GM12878 (cell line): ENCODE measurements around the gene RAB2B.

ENCODE experiments used
- BRCA1 ChIP-seq: IDR thresholded peaks from 2 replicates; pipeline ENCODE4 v1.6.1; 2011; ENCODE audit warnings: low read depth, low read length, improper control_type of control experiment
- CBX3 ChIP-seq: fragments of 200-600 bp; sonication (generic); IDR thresholded peaks from 2 replicates; pipeline ENCODE4 v1.6.1; 2016; ENCODE audit warnings: low read depth, borderline replicate concordance
- CREB1 ChIP-seq: IDR thresholded peaks from 2 replicates; pipeline ENCODE4 v1.6.1; 2012; ENCODE audit warnings: low read depth, mild to moderate bottlenecking, inconsistent platforms
- NR2C2 ChIP-seq: IDR thresholded peaks from 2 replicates; pipeline ENCODE4 v1.6.1; 2011; ENCODE audit warnings: borderline replicate concordance, low read depth; ENCODE audit not compliant: control insufficient read depth, insufficient read length
- POLR2A ChIP-seq: IDR thresholded peaks from 2 replicates; pipeline ENCODE4 v1.6.1; 2011; ENCODE audit warnings: low read depth, mild to moderate bottlenecking, low read length
- POLR2AphosphoS5 ChIP-seq: IDR thresholded peaks from 2 replicates; pipeline ENCODE4 v1.6.1; 2011; ENCODE audit warnings: mild to moderate bottlenecking, low read length, inconsistent platforms
- SREBF2 ChIP-seq: IDR thresholded peaks from 2 replicates; pipeline ENCODE4 v1.6.1; 2012; ENCODE audit warnings: mild to moderate bottlenecking, low read length
- TAF1 ChIP-seq: IDR thresholded peaks from 2 replicates; pipeline ENCODE4 v1.6.1; 2011; ENCODE audit warnings: mild to moderate bottlenecking, low read depth, low read length, borderline replicate concordance
- TF ChIP-seq, protein P1 (sequence below), 3 experiments: IDR thresholded peaks in 2 of 3; conservative IDR thresholded peaks in 1 of 3; 2 replicates each; pipeline ENCODE4 v1.5.1; 2011; ENCODE audit warnings: low read depth in 3 of 3, low read length in 3 of 3, mild to moderate bottlenecking in 3 of 3, control low read depth in 2 of 3, moderate library complexity in 2 of 3, inconsistent platforms in 1 of 3, mixed read lengths in 1 of 3; ENCODE audit not compliant: control insufficient read depth in 2 of 3, insufficient read depth in 1 of 3; ENCODE audit errors: extremely low read depth in 1 of 3
- TF ChIP-seq, protein P2 (sequence below): IDR thresholded peaks from 2 replicates; pipeline ENCODE4 v1.6.1; 2012; ENCODE audit warnings: low read depth, low read length, improper control_type of control experiment
- TF ChIP-seq, protein P3 (sequence below): fragments of 450-650 bp; IDR thresholded peaks from 2 replicates; pipeline ENCODE4 v1.6.1; 2017; ENCODE audit warnings: antibody characterized with exemption, mild to moderate bottlenecking, moderate library complexity
- TF ChIP-seq, protein P4 (sequence below): fragments of 450-650 bp; IDR thresholded peaks from 2 replicates; pipeline ENCODE4 v1.6.1; 2017; ENCODE audit warnings: mild to moderate bottlenecking

DNA sequence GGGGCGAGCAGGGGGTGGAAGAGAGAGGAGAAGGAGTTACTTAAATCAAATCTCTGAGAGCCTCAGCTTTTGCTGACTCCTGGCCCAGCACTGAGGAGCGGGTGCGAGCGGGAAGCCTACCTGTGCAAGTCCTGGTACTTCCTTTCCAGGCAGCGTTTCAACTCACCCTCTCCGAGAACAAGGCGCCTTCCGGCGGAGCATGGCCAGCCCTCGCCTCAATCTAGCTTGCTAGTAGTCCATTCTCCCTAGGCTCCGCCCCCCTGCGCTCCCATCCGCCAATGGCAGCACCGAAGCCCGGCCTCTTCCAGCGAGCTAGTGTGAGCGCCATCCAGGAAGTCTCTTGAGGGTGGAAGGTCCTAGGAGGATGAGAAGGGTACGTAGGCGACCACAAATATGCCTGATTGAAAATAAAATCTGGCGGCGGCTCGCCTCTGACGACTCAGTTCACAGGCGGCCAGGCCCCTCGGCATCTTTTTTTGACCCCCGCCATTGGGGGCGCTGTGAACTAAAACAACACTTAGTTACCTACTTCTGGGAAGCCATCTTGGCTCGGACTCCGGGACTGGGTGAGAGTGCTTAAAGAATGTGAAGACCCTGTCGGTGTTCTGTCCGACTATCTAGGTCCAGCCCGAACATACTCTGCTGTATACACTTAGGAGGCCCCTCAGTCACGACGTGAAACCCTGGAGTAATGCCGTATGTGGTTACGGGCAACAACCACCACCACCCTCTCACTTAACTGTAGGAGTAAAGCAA is 20.7 kb downstream of the RAB2B start, which contains the start of gene CHD8:
- TF ChIP-seq BRCA1, result no peak
- peak; percentile 70 for TF ChIP-seq TAF1
- no peak for TF ChIP-seq CBX3
- TF ChIP-seq, protein P1, sequence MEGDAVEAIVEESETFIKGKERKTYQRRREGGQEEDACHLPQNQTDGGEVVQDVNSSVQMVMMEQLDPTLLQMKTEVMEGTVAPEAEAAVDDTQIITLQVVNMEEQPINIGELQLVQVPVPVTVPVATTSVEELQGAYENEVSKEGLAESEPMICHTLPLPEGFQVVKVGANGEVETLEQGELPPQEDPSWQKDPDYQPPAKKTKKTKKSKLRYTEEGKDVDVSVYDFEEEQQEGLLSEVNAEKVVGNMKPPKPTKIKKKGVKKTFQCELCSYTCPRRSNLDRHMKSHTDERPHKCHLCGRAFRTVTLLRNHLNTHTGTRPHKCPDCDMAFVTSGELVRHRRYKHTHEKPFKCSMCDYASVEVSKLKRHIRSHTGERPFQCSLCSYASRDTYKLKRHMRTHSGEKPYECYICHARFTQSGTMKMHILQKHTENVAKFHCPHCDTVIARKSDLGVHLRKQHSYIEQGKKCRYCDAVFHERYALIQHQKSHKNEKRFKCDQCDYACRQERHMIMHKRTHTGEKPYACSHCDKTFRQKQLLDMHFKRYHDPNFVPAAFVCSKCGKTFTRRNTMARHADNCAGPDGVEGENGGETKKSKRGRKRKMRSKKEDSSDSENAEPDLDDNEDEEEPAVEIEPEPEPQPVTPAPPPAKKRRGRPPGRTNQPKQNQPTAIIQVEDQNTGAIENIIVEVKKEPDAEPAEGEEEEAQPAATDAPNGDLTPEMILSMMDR (IDR thresholded peaks at IDR 0.05 in 2 of 3, conservative IDR thresholded peaks at IDR 0.05 in 1 of 3; ENCODE audit: control insufficient read depth in 2 of 3, extremely low read depth in 1 of 3, insufficient read depth in 1 of 3, low read depth in 3 of 3, low read length in 3 of 3), result peak; percentile 60 to 79 (median 79)
- TF ChIP-seq, protein P2, sequence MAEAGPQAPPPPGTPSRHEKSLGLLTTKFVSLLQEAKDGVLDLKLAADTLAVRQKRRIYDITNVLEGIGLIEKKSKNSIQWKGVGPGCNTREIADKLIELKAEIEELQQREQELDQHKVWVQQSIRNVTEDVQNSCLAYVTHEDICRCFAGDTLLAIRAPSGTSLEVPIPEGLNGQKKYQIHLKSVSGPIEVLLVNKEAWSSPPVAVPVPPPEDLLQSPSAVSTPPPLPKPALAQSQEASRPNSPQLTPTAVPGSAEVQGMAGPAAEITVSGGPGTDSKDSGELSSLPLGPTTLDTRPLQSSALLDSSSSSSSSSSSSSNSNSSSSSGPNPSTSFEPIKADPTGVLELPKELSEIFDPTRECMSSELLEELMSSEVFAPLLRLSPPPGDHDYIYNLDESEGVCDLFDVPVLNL, result 0 out of 2 replicates have a peak, but pooled peaks have one; percentile 34
- peak; percentile 82 for TF ChIP-seq CREB1
- no peak for TF ChIP-seq NR2C2
- TF ChIP-seq POLR2AphosphoS5, result peak; percentile 94
- TF ChIP-seq, protein P3, sequence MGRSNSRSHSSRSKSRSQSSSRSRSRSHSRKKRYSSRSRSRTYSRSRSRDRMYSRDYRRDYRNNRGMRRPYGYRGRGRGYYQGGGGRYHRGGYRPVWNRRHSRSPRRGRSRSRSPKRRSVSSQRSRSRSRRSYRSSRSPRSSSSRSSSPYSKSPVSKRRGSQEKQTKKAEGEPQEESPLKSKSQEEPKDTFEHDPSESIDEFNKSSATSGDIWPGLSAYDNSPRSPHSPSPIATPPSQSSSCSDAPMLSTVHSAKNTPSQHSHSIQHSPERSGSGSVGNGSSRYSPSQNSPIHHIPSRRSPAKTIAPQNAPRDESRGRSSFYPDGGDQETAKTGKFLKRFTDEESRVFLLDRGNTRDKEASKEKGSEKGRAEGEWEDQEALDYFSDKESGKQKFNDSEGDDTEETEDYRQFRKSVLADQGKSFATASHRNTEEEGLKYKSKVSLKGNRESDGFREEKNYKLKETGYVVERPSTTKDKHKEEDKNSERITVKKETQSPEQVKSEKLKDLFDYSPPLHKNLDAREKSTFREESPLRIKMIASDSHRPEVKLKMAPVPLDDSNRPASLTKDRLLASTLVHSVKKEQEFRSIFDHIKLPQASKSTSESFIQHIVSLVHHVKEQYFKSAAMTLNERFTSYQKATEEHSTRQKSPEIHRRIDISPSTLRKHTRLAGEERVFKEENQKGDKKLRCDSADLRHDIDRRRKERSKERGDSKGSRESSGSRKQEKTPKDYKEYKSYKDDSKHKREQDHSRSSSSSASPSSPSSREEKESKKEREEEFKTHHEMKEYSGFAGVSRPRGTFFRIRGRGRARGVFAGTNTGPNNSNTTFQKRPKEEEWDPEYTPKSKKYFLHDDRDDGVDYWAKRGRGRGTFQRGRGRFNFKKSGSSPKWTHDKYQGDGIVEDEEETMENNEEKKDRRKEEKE, result no peak
- no peak for TF ChIP-seq SREBF2
- peak; percentile 94 for TF ChIP-seq POLR2A
- TF ChIP-seq, protein P4, sequence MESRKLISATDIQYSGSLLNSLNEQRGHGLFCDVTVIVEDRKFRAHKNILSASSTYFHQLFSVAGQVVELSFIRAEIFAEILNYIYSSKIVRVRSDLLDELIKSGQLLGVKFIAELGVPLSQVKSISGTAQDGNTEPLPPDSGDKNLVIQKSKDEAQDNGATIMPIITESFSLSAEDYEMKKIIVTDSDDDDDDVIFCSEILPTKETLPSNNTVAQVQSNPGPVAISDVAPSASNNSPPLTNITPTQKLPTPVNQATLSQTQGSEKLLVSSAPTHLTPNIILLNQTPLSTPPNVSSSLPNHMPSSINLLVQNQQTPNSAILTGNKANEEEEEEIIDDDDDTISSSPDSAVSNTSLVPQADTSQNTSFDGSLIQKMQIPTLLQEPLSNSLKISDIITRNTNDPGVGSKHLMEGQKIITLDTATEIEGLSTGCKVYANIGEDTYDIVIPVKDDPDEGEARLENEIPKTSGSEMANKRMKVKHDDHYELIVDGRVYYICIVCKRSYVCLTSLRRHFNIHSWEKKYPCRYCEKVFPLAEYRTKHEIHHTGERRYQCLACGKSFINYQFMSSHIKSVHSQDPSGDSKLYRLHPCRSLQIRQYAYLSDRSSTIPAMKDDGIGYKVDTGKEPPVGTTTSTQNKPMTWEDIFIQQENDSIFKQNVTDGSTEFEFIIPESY, result no peak
